Glutamatergic neuron (in vitro differentiated cells): ENCODE results near the gene METTL26. TPM values are rescaled to one million over a fixed set of nuclear protein-coding genes. Genes with fewer than 3 reads are reported as not detected.

Experiments used
- DNase-seq: peaks from one replicate; pipeline ENCODE4 v3.0.0; 2022
- H3K27ac Mint-ChIP-seq: one replicate; pipeline ENCODE4 v1.8.0; 2020; ENCODE audit warnings: mild to moderate bottlenecking, mixed read lengths, inconsistent platforms; ENCODE audit not compliant: unreplicated experiment
- H3K27me3 Mint-ChIP-seq: one replicate; pipeline ENCODE4 v1.8.0; 2020; ENCODE audit warnings: mild to moderate bottlenecking, moderate library complexity, mixed read lengths, inconsistent platforms; ENCODE audit not compliant: unreplicated experiment
- H3K36me3 Mint-ChIP-seq: one replicate; pipeline ENCODE4 v1.8.0; 2020; ENCODE audit warnings: mild to moderate bottlenecking, mixed read lengths, inconsistent platforms; ENCODE audit not compliant: unreplicated experiment
- H3K4me1 Mint-ChIP-seq: one replicate; pipeline ENCODE4 v1.8.0; 2020; ENCODE audit warnings: mild to moderate bottlenecking, low read depth, mixed read lengths, inconsistent platforms; ENCODE audit not compliant: unreplicated experiment
- H3K4me3 Mint-ChIP-seq: one replicate; pipeline ENCODE4 v1.8.0; 2020; ENCODE audit warnings: mild to moderate bottlenecking, mixed read lengths, inconsistent platforms; ENCODE audit not compliant: unreplicated experiment
- H3K9me3 Mint-ChIP-seq: one replicate; pipeline ENCODE4 v1.8.0; 2020; ENCODE audit warnings: mild to moderate bottlenecking, moderate library complexity, mixed read lengths, inconsistent platforms; ENCODE audit not compliant: unreplicated experiment
- total RNA-seq: library from RNA; stranded (reverse); fragmentation: NEBNext Ultra II Directional; extraction: Animal tissue kit (Norgen Biotek cat#: 25700); gene quantifications from one replicate; pipeline ENCODE4 v1.2.1, GENCODE V29; 2021; ENCODE audit not compliant: unreplicated experiment
- TF ChIP-seq, protein P1 (sequence below): fragments of 200-600 bp; sonication (generic); IDR thresholded peaks from one replicate; pipeline ENCODE4 v1.5.0; 2021; ENCODE audit not compliant: partially characterized antibody, unreplicated experiment

The METTL26 gene
- total RNA-seq, 1 donor from 2014 or later: 63.6 TPM

DNA sequence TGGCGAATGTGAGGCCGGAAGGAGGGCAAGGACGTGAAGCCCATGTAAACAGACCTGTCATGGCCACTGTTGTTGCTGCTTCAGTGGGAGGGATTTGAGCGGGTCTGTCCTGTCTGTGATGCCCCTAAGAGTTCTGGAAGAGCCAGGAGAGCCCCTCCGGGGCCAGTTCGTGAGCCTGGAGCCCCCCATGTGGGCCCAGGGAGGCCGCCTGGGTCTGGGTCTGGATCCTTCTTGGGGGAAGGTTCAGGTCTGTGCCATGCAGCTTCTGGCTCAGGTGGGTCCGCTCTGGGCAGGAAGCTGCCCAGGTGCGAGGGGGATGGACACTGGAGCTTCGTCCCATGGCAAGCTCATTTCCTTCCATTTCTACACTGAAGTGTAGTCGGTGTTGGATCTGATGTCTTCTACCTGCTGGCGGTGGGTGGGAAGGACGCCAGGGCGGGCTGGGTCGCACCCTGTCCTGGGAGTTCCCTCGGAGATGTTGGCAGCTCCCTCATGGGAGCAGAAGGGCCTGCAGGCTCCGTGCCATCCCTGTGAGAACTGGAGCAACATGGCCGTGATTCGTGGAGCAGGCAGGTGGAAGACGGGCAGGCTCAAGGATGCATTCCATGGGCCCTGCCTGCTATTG lies 16.5 kb downstream of the METTL26 start:
- H3K27ac Mint-ChIP-seq: no peak overlapping the region
- peaks cover 8% of the 10 kb centered on the region for H3K9me3 Mint-ChIP-seq
- H3K4me3 Mint-ChIP-seq: no peak overlapping the region
- H3K27me3 Mint-ChIP-seq: peaks cover 7% of the 10 kb centered on the region
- DNase-seq: no peak
- TF ChIP-seq, protein P1, sequence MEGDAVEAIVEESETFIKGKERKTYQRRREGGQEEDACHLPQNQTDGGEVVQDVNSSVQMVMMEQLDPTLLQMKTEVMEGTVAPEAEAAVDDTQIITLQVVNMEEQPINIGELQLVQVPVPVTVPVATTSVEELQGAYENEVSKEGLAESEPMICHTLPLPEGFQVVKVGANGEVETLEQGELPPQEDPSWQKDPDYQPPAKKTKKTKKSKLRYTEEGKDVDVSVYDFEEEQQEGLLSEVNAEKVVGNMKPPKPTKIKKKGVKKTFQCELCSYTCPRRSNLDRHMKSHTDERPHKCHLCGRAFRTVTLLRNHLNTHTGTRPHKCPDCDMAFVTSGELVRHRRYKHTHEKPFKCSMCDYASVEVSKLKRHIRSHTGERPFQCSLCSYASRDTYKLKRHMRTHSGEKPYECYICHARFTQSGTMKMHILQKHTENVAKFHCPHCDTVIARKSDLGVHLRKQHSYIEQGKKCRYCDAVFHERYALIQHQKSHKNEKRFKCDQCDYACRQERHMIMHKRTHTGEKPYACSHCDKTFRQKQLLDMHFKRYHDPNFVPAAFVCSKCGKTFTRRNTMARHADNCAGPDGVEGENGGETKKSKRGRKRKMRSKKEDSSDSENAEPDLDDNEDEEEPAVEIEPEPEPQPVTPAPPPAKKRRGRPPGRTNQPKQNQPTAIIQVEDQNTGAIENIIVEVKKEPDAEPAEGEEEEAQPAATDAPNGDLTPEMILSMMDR: no peak
- peaks cover 24% of the 10 kb centered on the region for H3K4me1 Mint-ChIP-seq
- H3K36me3 Mint-ChIP-seq: peaks cover 9% of the 10 kb centered on the region

DNA sequence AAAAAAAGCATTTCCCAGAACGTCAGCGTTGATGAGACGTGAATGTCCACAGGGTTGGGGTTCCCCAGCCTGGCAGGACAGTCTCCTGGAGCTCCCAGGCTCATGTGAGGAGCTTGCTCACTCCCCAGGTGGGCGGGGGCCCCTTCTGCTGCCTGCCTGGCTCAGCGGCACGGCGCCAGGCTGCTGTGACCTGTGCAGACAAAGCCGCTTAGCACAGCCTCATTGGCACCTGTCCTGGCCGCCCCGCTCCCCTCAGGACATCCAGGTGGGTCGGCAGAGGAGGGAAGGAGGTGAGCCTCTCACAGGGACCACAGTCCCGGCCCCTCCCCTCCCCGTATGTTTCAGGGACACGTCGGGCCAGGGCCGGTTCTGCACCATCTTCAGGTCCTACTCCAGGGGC lies 18.2 kb downstream of the METTL26 start:
- no peak for DNase-seq
- TF ChIP-seq, protein P1: no peak
- Mint-ChIP-seq H3K36me3 (peaks cover 21% of the 10 kb centered on the region), H3K4me1 (peaks cover 16% of the 10 kb centered on the region), H3K27me3 (peaks cover 10% of the 10 kb centered on the region), H3K9me3 (peaks cover 10% of the 10 kb centered on the region), H3K4me3 (no peak overlapping the region), H3K27ac (no peak overlapping the region)

DNA sequence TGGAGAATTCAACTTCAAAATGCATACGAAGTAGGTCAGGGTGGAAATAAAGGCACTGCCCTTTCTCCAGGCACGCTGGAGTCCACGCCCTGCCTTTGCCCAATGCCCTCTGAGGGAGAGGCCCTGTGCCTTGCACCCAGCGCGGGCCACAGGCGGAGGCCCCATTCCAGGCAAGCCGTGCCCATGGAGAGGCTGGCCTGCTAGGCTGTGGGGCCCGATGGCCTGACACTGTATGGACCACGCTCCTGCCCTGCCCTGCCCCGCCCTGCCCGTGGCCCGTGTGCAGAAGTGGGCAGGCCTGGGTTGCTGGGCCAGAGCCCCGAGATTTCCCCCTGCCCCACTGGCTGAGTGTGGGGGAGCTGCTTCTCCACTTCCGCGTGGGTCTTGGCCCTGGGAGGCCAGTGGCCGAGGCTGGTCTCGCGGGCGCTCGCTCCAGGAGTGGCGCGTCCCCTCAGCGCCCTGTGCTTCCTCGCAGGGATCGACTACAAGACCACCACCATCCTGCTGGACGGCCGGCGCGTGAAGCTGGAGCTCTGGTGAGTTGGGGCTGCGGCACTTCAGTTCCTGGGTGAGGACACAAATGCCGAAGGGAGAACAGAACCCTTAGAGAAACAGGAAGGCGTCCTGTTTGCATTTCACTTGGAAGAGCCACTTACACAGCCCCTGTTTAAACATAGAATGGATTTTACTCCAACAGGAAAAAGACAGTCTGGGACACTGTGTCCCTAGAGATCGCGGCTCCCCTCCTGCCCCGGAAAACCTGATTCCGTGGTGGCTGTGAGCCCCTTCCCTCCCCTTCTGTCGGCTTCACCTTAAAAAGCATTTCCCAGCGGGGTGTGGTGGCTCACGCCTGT lies 19.1 kb downstream of the METTL26 start:
- DNase-seq: no peak
- H3K4me1 Mint-ChIP-seq: peaks cover 13% of the 10 kb centered on the region
- TF ChIP-seq, protein P1: no peak
- peaks cover 10% of the 10 kb centered on the region for H3K27me3 Mint-ChIP-seq
- no peak overlapping the region for H3K4me3 Mint-ChIP-seq
- H3K36me3 Mint-ChIP-seq: peaks cover 21% of the 10 kb centered on the region
- peaks cover 8% of the 10 kb centered on the region for H3K9me3 Mint-ChIP-seq
- H3K27ac Mint-ChIP-seq: no peak overlapping the region

DNA sequence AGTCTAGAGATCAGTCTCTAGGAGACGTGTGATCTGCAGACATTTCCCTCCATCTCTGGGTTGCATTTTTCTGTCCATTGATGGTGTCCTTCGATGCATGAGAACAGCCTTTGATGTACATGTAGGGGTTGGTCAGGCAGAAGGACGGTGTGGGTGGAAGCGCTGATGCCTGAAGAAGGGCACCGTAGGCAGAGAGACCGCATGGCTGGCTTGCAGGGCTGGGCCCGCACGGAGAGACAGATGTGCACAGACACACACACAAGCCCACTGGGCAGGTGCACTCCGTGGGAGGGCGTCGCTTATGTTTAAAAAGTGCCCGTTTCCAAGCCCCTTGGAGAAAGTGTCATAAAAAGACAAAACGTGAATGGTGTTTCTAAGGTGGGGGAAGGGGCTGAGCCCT lies 21.0 kb downstream of the METTL26 start:
- Mint-ChIP-seq H3K27ac (no peak overlapping the region), H3K27me3 (peaks cover 9% of the 10 kb centered on the region), H3K4me1 (peaks cover 9% of the 10 kb centered on the region), H3K9me3 (peaks cover 6% of the 10 kb centered on the region), H3K4me3 (no peak overlapping the region), H3K36me3 (peaks cover 21% of the 10 kb centered on the region)
- TF ChIP-seq, protein P1: no peak
- no peak for DNase-seq
